PC-9 (cell line): Measurements from ENCODE around the gene CDK17.
"Not testable (repeated sequence)": the region's sequence is repeated elsewhere in the genome, so short reads cannot be mapped to it uniquely, and the experiment has no call there.

Experiments used
- EZH2 ChIP-seq: fragments of 200-600 bp; sonication (generic); IDR thresholded peaks from 2 replicates; pipeline ENCODE4 v1.8.0; 2017; ENCODE audit warnings: antibody characterized with exemption, low read depth
- TF ChIP-seq, protein P1 (sequence below): fragments of 200-600 bp; sonication (generic); conservative IDR thresholded peaks from 2 replicates; pipeline ENCODE4 v1.6.1; 2017; ENCODE audit warnings: mixed run types, antibody characterized with exemption, mild to moderate bottlenecking, moderate library complexity

DNA sequence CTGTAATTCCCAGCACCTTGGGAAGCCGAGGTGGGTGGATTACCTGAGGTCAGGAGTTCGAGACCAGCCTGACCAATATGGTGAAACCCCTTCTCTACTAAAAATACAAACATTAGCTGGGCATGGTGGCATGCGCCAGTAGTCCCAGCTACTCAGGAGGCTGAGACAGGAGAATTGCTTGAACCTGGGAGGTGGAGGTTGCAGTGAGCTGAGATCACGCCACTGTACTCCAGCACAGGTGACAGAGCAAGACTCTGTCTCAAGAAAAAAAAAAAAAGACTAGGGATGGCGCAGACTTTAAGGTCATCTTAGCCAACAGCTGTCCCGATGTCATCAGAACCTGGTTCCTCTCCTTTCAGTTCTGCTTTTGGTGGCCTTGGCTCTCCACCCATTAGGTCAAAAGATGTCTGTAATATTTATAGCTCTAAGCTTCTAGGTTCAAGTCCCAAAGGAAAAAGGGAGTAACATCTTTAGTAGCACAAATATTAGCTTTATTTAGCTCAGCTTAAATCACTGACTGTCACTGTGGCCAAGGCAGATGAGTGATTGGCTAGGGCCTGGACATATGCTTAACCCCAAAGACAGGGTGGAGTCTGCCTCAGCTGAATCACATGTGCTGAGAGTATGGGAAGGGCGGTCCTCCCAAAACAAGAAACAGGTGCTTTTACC is 7.3 kb upstream of the CDK17 start:
- TF ChIP-seq, protein P1, sequence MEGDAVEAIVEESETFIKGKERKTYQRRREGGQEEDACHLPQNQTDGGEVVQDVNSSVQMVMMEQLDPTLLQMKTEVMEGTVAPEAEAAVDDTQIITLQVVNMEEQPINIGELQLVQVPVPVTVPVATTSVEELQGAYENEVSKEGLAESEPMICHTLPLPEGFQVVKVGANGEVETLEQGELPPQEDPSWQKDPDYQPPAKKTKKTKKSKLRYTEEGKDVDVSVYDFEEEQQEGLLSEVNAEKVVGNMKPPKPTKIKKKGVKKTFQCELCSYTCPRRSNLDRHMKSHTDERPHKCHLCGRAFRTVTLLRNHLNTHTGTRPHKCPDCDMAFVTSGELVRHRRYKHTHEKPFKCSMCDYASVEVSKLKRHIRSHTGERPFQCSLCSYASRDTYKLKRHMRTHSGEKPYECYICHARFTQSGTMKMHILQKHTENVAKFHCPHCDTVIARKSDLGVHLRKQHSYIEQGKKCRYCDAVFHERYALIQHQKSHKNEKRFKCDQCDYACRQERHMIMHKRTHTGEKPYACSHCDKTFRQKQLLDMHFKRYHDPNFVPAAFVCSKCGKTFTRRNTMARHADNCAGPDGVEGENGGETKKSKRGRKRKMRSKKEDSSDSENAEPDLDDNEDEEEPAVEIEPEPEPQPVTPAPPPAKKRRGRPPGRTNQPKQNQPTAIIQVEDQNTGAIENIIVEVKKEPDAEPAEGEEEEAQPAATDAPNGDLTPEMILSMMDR: not testable (repeated sequence)
- TF ChIP-seq EZH2: not testable (repeated sequence)
